Right forelimb (tissue), 1 donor: ENCODE results near the gene TMEM215.
"Not testable (repeated sequence)": the region's sequence is repeated elsewhere in the genome, so short reads cannot be mapped to it uniquely, and the experiment has no call there.

Experiments used
- DNase-seq: peaks from one replicate; pipeline ENCODE4 v3.0.0-alpha.2; 2018

The TMEM215 gene, protein sequence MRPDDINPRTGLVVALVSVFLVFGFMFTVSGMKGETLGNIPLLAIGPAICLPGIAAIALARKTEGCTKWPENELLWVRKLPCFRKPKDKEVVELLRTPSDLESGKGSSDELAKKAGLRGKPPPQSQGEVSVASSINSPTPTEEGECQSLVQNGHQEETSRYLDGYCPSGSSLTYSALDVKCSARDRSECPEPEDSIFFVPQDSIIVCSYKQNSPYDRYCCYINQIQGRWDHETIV

GRCh38 chr9:32783168-32783891 is at the start of gene TMEM215:
TSS of gene TMEM215 (plus strand) at chr9:32783540. CDS start at chr9:32784184, 644 bp downstream.
- DNase-seq: peak; percentile 57

GRCh38 chr9:32735476-32735875 is 47.9 kb upstream of the TMEM215 start:
- DNase-seq: no peak

GRCh38 chr9:32737378-32737777 is 46.0 kb upstream of the TMEM215 start:
- DNase-seq: no peak

GRCh38 chr9:32738501-32739172 is 44.7 kb upstream of the TMEM215 start:
- DNase-seq: no peak

DNA sequence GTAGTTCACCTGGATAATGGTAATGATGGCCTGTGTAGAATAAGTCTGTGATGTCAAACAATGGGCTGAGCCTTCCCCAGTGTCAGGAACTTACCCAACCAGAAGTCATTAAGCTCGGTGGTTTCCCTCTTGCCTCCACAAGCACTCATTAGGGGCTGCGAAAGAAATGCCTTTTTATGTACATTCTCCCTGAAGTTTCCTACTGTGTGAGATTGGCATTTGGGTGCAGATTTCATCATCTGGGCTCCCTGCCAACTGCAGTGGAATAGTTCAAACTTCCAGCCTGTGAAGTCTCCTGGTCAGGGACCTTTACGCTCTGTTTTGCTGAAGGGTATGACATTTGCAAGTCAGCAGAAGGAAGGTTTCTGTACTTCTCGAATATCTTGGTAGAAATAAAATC is 41.6 kb upstream of the TMEM215 start:
- DNase-seq: no peak

GRCh38 chr9:32742296-32742695 is 41.0 kb upstream of the TMEM215 start:
- DNase-seq: no peak

DNA sequence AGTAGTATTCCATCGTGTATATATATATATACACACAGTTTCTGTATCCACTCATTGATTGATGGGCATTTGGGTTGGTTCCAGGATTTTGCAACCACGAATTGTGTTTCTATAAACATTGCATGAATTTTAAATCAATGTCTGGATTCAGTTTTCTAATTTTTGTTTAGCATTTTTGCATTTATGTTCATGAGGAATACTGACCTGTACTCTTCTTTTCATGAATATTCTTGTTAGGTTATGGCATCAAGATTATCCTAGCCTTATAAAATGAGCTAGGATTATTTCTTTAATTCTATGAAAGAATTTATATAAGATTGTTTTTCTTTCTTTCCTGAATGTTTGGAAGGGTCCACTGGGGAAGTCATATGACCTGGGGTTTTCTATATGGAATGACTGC is 35.3 kb upstream of the TMEM215 start:
- no peak for DNase-seq

- DNase-seq: no peak
These were observed 27.6 kb upstream of the TMEM215 start for GRCh38 chr9:32755730-32756129.

DNA sequence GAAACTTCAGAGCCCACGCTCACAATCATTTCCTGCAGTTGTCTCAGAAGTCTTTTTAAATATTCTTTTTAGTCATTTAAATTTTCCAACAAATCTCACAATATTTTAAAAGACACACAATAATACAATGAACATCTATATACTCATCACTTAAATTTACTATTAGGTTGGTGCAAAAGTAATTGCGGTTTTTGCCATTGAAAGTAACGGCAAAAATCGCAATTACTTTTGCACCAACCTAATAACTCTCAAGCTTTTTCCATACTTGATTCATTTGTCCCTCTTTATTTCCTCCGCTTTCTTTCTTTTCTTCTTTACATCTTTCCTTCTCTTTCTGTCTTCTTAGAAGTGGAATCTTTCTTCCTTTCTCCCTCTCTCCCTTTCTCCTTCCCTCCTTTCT is 19.2 kb upstream of the TMEM215 start:
- DNase-seq: no peak

GRCh38 chr9:32775283-32775682 is 8.1 kb upstream of the TMEM215 start:
- no peak for DNase-seq

GRCh38 chr9:32776201-32776600 is 7.1 kb upstream of the TMEM215 start:
- DNase-seq: no peak

DNA sequence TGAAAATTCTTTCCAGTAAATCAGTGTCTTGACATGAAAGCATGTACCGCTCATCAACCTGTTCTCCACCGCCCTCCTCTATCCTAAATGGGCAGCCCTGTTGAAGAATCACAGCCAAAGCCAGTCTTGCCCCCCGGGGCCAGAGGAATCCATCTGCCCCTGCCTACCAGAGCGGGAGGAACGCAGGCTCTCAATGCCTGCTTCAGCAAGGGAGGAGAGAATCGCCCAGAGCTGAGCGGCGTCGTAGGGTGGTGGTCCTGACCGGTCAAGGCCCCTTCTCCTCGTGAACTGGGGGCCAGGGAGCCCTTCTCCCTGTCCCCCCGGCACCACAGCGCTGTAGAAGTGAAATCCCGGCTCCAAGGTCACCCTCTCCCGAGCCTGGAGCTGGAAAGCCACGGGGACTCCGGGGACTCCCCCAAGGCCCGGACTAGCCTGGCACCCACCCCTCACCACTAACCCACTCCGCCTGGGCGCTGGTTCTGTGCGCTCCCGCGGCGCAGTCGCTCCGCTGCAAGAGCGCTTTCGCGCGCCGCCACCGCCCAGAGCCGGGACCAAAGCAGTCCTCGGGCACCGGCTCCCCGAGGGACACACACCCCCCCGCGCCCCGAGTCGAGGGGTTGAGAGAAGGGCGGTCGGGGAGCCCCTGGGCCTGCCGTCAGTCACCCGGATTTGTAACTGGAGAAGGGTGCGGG is 718 bp upstream of the TMEM215 start:
- DNase-seq: no peak

GRCh38 chr9:32787816-32788215 is 4.5 kb downstream of the TMEM215 start:
- no peak for DNase-seq

- not testable (repeated sequence) for DNase-seq
These were observed 12.7 kb downstream of the TMEM215 start for GRCh38 chr9:32796015-32796414.

DNA sequence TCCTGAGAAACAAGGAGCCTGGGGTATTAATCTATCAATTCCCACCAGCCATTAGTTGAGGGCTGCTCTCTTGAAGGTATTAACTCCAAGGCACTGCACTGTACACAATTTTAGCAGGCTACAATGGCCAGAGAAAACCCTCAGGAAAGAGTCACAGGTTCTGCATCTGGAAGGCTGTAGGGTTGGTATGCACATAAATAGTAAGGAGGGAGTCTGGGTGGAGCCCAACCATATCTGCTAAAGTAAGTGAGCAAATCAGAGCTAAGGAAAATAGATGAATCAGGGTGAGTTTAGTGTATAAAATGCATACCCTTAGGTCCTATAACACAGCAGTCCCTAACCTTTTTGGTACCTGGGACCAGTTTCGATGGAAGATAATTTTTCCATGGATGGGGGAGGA is 18.2 kb downstream of the TMEM215 start:
- DNase-seq: no peak

GRCh38 chr9:32807217-32807616 is 23.9 kb downstream of the TMEM215 start:
- DNase-seq: no peak

GRCh38 chr9:32811246-32811645 is 27.9 kb downstream of the TMEM215 start:
- no peak for DNase-seq

DNA sequence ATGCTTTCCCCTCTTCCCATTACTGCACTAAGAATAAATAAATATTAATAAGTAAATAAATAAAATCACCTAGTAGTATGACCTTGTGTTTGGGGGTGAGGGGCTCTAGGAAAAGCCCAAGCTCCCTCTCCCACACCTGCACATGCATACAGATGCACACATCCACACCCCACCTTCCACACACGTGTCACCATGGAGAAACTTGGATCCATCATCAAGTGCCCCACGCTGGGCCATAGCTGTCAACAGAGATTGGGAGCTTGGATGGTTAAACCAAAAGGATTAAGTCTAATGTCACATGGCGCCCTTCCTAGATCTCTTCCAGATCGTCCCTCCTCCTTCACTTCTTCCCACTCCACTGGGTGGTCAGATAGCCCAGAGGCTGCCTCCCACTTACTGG is 37.0 kb downstream of the TMEM215 start:
- DNase-seq: no peak

DNA sequence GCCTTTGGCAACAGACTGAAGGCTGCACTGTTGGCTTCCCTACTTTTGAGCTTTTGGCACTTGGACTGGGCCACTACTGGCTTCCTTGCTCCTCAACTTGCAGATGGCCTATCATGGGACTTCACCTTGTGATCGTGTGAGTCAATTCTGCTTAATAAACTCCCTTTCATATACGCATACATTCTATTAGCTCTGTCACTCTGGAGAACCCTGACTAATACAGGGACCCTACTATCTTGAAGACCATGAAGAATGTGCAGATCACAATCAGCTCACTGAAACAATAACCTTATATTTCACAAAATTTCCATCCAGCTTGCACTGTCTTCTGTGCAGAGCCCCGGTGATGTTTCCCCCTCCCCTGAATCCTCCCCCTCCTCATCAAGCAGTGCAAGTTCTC is 39.8 kb downstream of the TMEM215 start:
- no peak for DNase-seq

GRCh38 chr9:32823551-32823950 is 40.2 kb downstream of the TMEM215 start:
- no peak for DNase-seq

DNA sequence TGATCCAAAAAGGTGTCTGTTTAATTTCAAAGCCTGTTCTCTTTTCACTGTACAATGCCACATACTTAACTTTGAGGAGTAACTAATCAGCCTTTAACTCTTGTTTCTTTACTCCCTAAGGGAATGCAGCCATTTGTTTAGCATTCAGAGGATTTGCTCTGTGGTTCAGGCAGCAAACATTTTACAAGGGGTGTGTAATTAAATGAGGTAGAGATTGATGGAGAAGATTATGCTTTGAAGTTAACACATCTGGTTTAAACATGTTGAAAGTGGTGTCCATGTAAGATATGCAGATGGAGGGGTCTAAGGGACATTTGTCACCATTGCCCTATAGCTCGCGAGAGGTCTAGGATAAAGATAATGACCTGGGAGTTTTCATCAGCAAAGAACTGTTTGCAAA is 41.9 kb downstream of the TMEM215 start:
- DNase-seq: no peak

DNA sequence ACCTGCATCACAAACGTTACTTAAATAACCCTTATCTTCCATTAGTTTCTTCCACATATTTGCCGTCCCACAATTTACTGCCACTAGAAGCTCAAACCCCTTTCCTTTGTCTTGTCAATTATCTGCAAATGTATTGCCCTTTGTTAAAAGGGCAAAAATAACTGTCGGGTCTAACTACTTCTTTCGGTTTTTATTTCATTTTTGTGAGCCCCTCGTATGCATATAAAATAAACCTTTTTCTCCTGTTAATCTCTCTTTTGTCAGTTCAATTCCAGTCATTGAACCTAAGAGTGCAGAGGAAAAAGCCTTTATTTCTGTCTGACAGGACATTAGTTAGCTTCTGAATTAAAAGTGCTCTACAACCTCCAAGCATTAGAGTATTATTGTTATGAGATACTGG is 45.5 kb downstream of the TMEM215 start:
- no peak for DNase-seq

DNA sequence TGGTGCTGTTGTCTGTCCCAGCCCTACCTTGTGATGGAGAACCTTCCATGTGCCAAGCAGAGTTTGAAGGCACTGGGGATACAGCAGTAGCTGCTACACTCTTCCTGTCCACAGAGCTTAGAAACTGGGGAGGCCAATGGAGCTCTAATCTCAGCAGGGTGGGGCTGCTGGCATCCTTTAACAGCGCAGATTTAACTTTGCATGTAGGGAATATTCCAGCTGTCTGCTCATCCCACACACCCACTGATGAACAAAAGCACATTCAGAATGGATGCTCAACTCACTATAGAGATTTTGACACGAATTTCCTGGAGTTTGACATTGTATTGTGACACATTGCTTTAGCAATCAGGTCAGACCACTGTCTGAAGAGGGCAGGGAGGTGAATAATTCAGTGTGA is 49.0 kb downstream of the TMEM215 start:
- DNase-seq: no peak
